Mesenchymal stem cell (in vitro differentiated cells and primary cell): ENCODE measurements around the gene SV2B.

Source experiments
- DNase-seq: peaks from one replicate; pipeline ENCODE4 v3.0.0-alpha.2; 2013
- H2AFZ ChIP-seq: one replicate; pipeline ENCODE4 v1.6.1; 2013; ENCODE audit warnings: low read depth, mild to moderate bottlenecking, control low read depth, inconsistent platforms, low read length, moderate library complexity
- H2AK5ac ChIP-seq: 2 replicates; pipeline ENCODE4 v1.6.1; 2013; ENCODE audit warnings: low read length, moderate library complexity, mild to moderate bottlenecking, inconsistent platforms; ENCODE audit not compliant: severe bottlenecking
- H2BK120ac ChIP-seq: one replicate; pipeline ENCODE4 v1.6.1; 2013; ENCODE audit warnings: low read depth, mild to moderate bottlenecking, inconsistent platforms, low read length, moderate library complexity
- H2BK12ac ChIP-seq, 2 experiments: one replicate each; pipeline ENCODE4 v1.6.1; 2013; ENCODE audit warnings: inconsistent platforms in 2 of 2, low read length in 2 of 2, mild to moderate bottlenecking in 2 of 2, moderate library complexity in 2 of 2, control low read depth in 1 of 2
- H2BK15ac ChIP-seq: one replicate; pipeline ENCODE4 v1.6.1; 2013; ENCODE audit warnings: mild to moderate bottlenecking, low read depth, inconsistent platforms; ENCODE audit not compliant: poor library complexity, severe bottlenecking
- H2BK5ac ChIP-seq: 2 replicates; pipeline ENCODE4 v1.6.1; 2013; ENCODE audit warnings: low read depth, mild to moderate bottlenecking, low read length, control low read depth, inconsistent platforms; ENCODE audit not compliant: poor library complexity, severe bottlenecking
- H3K14ac ChIP-seq, 2 experiments: one replicate each; pipeline ENCODE4 v1.6.1; 2013; ENCODE audit warnings: inconsistent platforms in 2 of 2, low read length in 2 of 2, control low read depth in 1 of 2, mild to moderate bottlenecking in 1 of 2, moderate library complexity in 1 of 2
- H3K18ac ChIP-seq, 2 experiments: one replicate each; pipeline ENCODE4 v1.6.1; 2013; ENCODE audit warnings: inconsistent platforms in 2 of 2, low read length in 2 of 2, control low read depth in 1 of 2, low read depth in 1 of 2, mild to moderate bottlenecking in 1 of 2
- H3K23ac ChIP-seq, 2 experiments: one replicate each; pipeline ENCODE4 v1.6.1; 2013; ENCODE audit warnings: inconsistent platforms in 2 of 2, low read length in 2 of 2, mild to moderate bottlenecking in 2 of 2, moderate library complexity in 2 of 2, control low read depth in 1 of 2
- H3K27ac ChIP-seq: 2 replicates; pipeline ENCODE4 v1.5.1; 2013; ENCODE audit warnings: mild to moderate bottlenecking, moderate library complexity, low read length, control low read depth, inconsistent platforms; ENCODE audit not compliant: poor library complexity, severe bottlenecking
- H3K27me3 ChIP-seq, 2 experiments: 2 replicates each; pipeline versions ENCODE4 v1.6.1 to v1.7.0; 2013; ENCODE audit warnings: low read length in 2 of 2, mild to moderate bottlenecking in 2 of 2, moderate library complexity in 2 of 2, control low read depth in 1 of 2, inconsistent platforms in 1 of 2; ENCODE audit not compliant: control insufficient read depth in 1 of 2, insufficient read depth in 1 of 2
- H3K36me3 ChIP-seq, 2 experiments: 2 replicates each; pipeline versions ENCODE4 v1.6.1 to v1.7.0; 2013; ENCODE audit warnings: low read length in 2 of 2, control low read depth in 1 of 2, inconsistent platforms in 1 of 2, low read depth in 1 of 2, mild to moderate bottlenecking in 1 of 2; ENCODE audit not compliant: insufficient read depth in 2 of 2, control insufficient read depth in 1 of 2
- H3K4ac ChIP-seq, 2 experiments: one replicate each; pipeline ENCODE4 v1.6.1; 2013; ENCODE audit warnings: inconsistent platforms in 2 of 2, low read length in 2 of 2, mild to moderate bottlenecking in 2 of 2, moderate library complexity in 2 of 2, control low read depth in 1 of 2, low read depth in 1 of 2
- H3K4me1 ChIP-seq: 2 replicates; pipeline ENCODE4 v1.6.1; 2013; ENCODE audit warnings: low read depth, low read length, control low read depth; ENCODE audit not compliant: control insufficient read depth, insufficient read depth
- H3K4me2 ChIP-seq: 2 replicates; pipeline ENCODE4 v1.6.1; 2013; ENCODE audit warnings: low read length, mild to moderate bottlenecking, inconsistent platforms; ENCODE audit not compliant: poor library complexity, severe bottlenecking
- H3K4me3 ChIP-seq, 2 experiments: 2 replicates each; pipeline versions ENCODE4 v1.5.1 to v1.7.0; 2013; ENCODE audit warnings: low read length in 2 of 2, mild to moderate bottlenecking in 2 of 2, control low read depth in 1 of 2, low read depth in 1 of 2; ENCODE audit not compliant: insufficient read depth in 1 of 2
- H3K79me1 ChIP-seq: replicated peaks from 2 replicates; pipeline ENCODE4 v1.6.1; 2013; ENCODE audit warnings: mild to moderate bottlenecking, control low read depth, low read length, inconsistent platforms; ENCODE audit not compliant: poor library complexity, severe bottlenecking
- H3K9ac ChIP-seq: 2 replicates; pipeline ENCODE4 v1.7.0; 2013; ENCODE audit warnings: mild to moderate bottlenecking, low read length, moderate library complexity
- H3K9me3 ChIP-seq: 2 replicates; pipeline ENCODE4 v1.7.0; 2013; ENCODE audit warnings: mild to moderate bottlenecking, low read length; ENCODE audit not compliant: control insufficient read depth
- H4K8ac ChIP-seq: one replicate; pipeline ENCODE4 v1.6.1; 2013; ENCODE audit warnings: inconsistent platforms, mild to moderate bottlenecking, low read length, moderate library complexity
- H4K91ac ChIP-seq: one replicate; pipeline ENCODE4 v1.6.1; 2013; ENCODE audit warnings: mild to moderate bottlenecking, low read length, inconsistent platforms
- WGBS: methylation state at CpG from one replicate; pipeline ENCODE4 v1.1.7; 2013; ENCODE audit warnings: mixed read lengths; 5-methylcytosine and 5-hydroxymethylcytosine counted together

SV2B gene

GRCh38 chr15:91308855-91309254 is 208.8 kb downstream of the SV2B start:
- Histone ChIP-seq H3K27ac (no peak overlapping the region), H3K36me3 (no peaks in the 10 kb centered on the region), H2BK120ac (no peak overlapping the region), H3K18ac (no peak overlapping the region), H3K14ac (no peak overlapping the region), H2AK5ac (no peak overlapping the region), H2BK15ac (no peak overlapping the region), H3K23ac (no peak overlapping the region), H3K27me3 (peaks cover 8 to 56% of the 10 kb centered on the region in 2 experiments), H4K91ac (no peak overlapping the region), H3K4ac (no peak overlapping the region), H3K4me2 (no peak overlapping the region), H3K9me3 (no peaks in the 10 kb centered on the region), H2BK12ac (no peak overlapping the region), H2BK5ac (no peak overlapping the region), H2AFZ (no peak overlapping the region), H4K8ac (no peak overlapping the region), H3K4me3 (no peak overlapping the region), H3K4me1 (no peaks in the 10 kb centered on the region), H3K9ac (no peak overlapping the region), H3K79me1 (no peaks in the 10 kb centered on the region)
- 55% methylated on average over 4 of the region's 4 CpGs for WGBS
- no peak for DNase-seq

- H3K14ac ChIP-seq: no peak overlapping the region
- no peak for DNase-seq
- H3K9ac ChIP-seq: no peak overlapping the region
- H4K8ac ChIP-seq: no peak overlapping the region
- H3K27me3 ChIP-seq: peaks cover under 1 to 27% of the 10 kb centered on the region in 2 experiments
- no peak overlapping the region for H3K4me3 ChIP-seq
- H2BK15ac ChIP-seq: no peak overlapping the region
- no peak overlapping the region for H3K23ac ChIP-seq
- H3K4me2 ChIP-seq: no peak overlapping the region
- H3K4ac ChIP-seq: no peak overlapping the region
- H2BK120ac ChIP-seq: no peak overlapping the region
- H3K79me1 ChIP-seq: no peaks in the 10 kb centered on the region
- no peak overlapping the region for H2BK12ac ChIP-seq
- H3K18ac ChIP-seq: no peak overlapping the region
- no peak overlapping the region for H3K27ac ChIP-seq
- WGBS: 87% methylated on average over 2 of the region's 2 CpGs
- H2AFZ ChIP-seq: no peak overlapping the region
- no peaks in the 10 kb centered on the region for H3K9me3 ChIP-seq
- no peak overlapping the region for H4K91ac ChIP-seq
- no peaks in the 10 kb centered on the region for H3K36me3 ChIP-seq
- H2BK5ac ChIP-seq: no peak overlapping the region
- H2AK5ac ChIP-seq: no peak overlapping the region
- no peaks in the 10 kb centered on the region for H3K4me1 ChIP-seq
These were observed 211.9 kb downstream of the SV2B start for GRCh38 chr15:91311986-91312385.

- H3K18ac ChIP-seq: no peak overlapping the region
- H2BK120ac ChIP-seq: no peak overlapping the region
- no peaks in the 10 kb centered on the region for H3K4me1 ChIP-seq
- peaks cover 0 to 4% of the 10 kb centered on the region in 2 experiments for H3K27me3 ChIP-seq
- no peak overlapping the region for H3K4me3 ChIP-seq
- 76% methylated on average over 2 of the region's 7 CpGs for WGBS
- no peaks in the 10 kb centered on the region for H3K36me3 ChIP-seq
- no peak overlapping the region for H4K91ac ChIP-seq
- H3K14ac ChIP-seq: no peak overlapping the region
- no peak overlapping the region for H3K4ac ChIP-seq
- H2AFZ ChIP-seq: no peak overlapping the region
- no peak overlapping the region for H3K9ac ChIP-seq
- H3K23ac ChIP-seq: no peak overlapping the region
- H3K79me1 ChIP-seq: no peaks in the 10 kb centered on the region
- no peak overlapping the region for H2BK15ac ChIP-seq
- H2BK12ac ChIP-seq: no peak overlapping the region
- no peak overlapping the region for H2AK5ac ChIP-seq
- no peaks in the 10 kb centered on the region for H3K9me3 ChIP-seq
- H4K8ac ChIP-seq: no peak overlapping the region
- H3K4me2 ChIP-seq: no peak overlapping the region
- H3K27ac ChIP-seq: no peak overlapping the region
- no peak overlapping the region for H2BK5ac ChIP-seq
- no peak for DNase-seq
These were observed 216.1 kb downstream of the SV2B start for GRCh38 chr15:91316126-91316525.

GRCh38 chr15:91318516-91318915 is 218.5 kb downstream of the SV2B start:
- 62% methylated on average over 3 of the region's 3 CpGs for WGBS

More at GRCh38 chr15:91318516-91318915, 218.5 kb downstream of the SV2B start:
- Histone ChIP-seq H2BK5ac (no peak overlapping the region), H3K18ac (no peak overlapping the region), H3K27me3 (no peaks in the 10 kb centered on the region), H4K8ac (no peak overlapping the region), H3K27ac (no peak overlapping the region), H3K9me3 (no peaks in the 10 kb centered on the region), H3K9ac (no peak overlapping the region), H3K79me1 (no peaks in the 10 kb centered on the region), H2AK5ac (no peak overlapping the region), H2BK12ac (no peak overlapping the region), H3K4me1 (no peaks in the 10 kb centered on the region), H2BK15ac (no peak overlapping the region), H3K4me3 (no peak overlapping the region), H3K36me3 (no peaks in the 10 kb centered on the region), H3K23ac (no peak overlapping the region), H2BK120ac (no peak overlapping the region), H3K4ac (no peak overlapping the region), H3K14ac (no peak overlapping the region), H3K4me2 (no peak overlapping the region), H4K91ac (no peak overlapping the region), H2AFZ (no peak overlapping the region)
- DNase-seq: no peak
